NCI-H82 treated with DMSO at 0.1 percent for 48 hours (cell line): Measurements from ENCODE around the gene RCC2.
A peak's percentile ranks its signal among the peaks of the same experiment; 100 is the strongest.

Source experiments
- DNase-seq: peaks from one replicate; lab custom pipeline; 2025; ENCODE audit not compliant: unreplicated experiment; lab: John Stamatoyannopoulos, UW

The RCC2 gene

GRCh38 chr1:17442841-17443240 lies 3.4 kb upstream of the RCC2 start:
- DNase-seq = no peak

GRCh38 chr1:17441993-17442357 lies 2.5 kb upstream of the RCC2 start:
- no peak for DNase-seq

- DNase-seq = no peak
Measured at GRCh38 chr1:17441265-17441992, 2.0 kb upstream of the RCC2 start.

- DNase-seq = no peak
Measured at GRCh38 chr1:17440827-17441168, 1.3 kb upstream of the RCC2 start.

GRCh38 chr1:17440074-17440826 lies 773 bp upstream of the RCC2 start:
- DNase-seq = no peak

- peak; percentile 25 for DNase-seq
Measured at GRCh38 chr1:17438318-17439249, 893 bp downstream of the RCC2 start.

GRCh38 chr1:17437580-17438317 lies 1.7 kb downstream of the RCC2 start:
- DNase-seq = no peak

- DNase-seq = no peak
Measured at GRCh38 chr1:17437260-17437579, 2.3 kb downstream of the RCC2 start.

- no peak for DNase-seq
Measured at GRCh38 chr1:17436380-17437174, 2.9 kb downstream of the RCC2 start.

GRCh38 chr1:17434601-17435000 lies 4.9 kb downstream of the RCC2 start:
- DNase-seq = no peak

GRCh38 chr1:17434016-17434415 lies 5.5 kb downstream of the RCC2 start:
- DNase-seq = no peak

- DNase-seq = no peak
Measured at GRCh38 chr1:17433261-17433660, 6.2 kb downstream of the RCC2 start.

- no peak for DNase-seq
Measured at GRCh38 chr1:17432412-17432811, 7.1 kb downstream of the RCC2 start.

- no peak for DNase-seq
Measured at GRCh38 chr1:17429183-17429582, 10.3 kb downstream of the RCC2 start.

- no peak for DNase-seq
Measured at GRCh38 chr1:17427696-17428660, 11.5 kb downstream of the RCC2 start.

- no peak for DNase-seq
Measured at GRCh38 chr1:17425806-17426600, 13.5 kb downstream of the RCC2 start.

- no peak for DNase-seq
Measured at GRCh38 chr1:17423781-17424245, 15.7 kb downstream of the RCC2 start.

GRCh38 chr1:17422461-17422860 lies 17.0 kb downstream of the RCC2 start:
- DNase-seq = no peak
